ENCODE data around the gene CHRM5. TPM values are rescaled to one million over a fixed set of nuclear protein-coding genes. Genes with fewer than 3 reads are reported as not detected.

The CHRM5 gene
- total RNA-seq, 1 experiment from 2014 or later: not detected

GRCh38 chr15:34038023-34038870 is 70.0 kb downstream of the CHRM5 start:
- H3K79me2 ChIP-seq (ENCODE audit: low read length): no peaks in the 10 kb centered on the region
- H3K4me1 ChIP-seq (ENCODE audit: low read length): peaks cover 18% of the 10 kb centered on the region
- H3K4me3 ChIP-seq (ENCODE audit: low read length): peak overlapping the region; percentile 89
- peak overlapping the region; percentile 82 for H3K9ac ChIP-seq (ENCODE audit: low read length)
- no peaks in the 10 kb centered on the region for H3K9me3 ChIP-seq (ENCODE audit: low read length)
- H3K9me2 ChIP-seq (replicated peaks; ENCODE audit: insufficient read depth, low read length): no peaks in the 10 kb centered on the region
- H2AFZ ChIP-seq (ENCODE audit: low read length): peak overlapping the region; percentile 99
- H3K36me3 ChIP-seq (ENCODE audit: insufficient read depth, low read length): no peaks in the 10 kb centered on the region
- no peaks in the 10 kb centered on the region for H3K27me3 ChIP-seq (ENCODE audit: low read length)
- no peak overlapping the region for H3K27ac ChIP-seq (ENCODE audit: low read length)
- H4K20me1 ChIP-seq (ENCODE audit: insufficient read depth, low read depth, low read length): no peaks in the 10 kb centered on the region
- H3K4me2 ChIP-seq (ENCODE audit: low read depth, low read length, poor library complexity, severe bottlenecking): peak overlapping the region; percentile 99
- peak; percentile 91 for DNase-seq

DNA sequence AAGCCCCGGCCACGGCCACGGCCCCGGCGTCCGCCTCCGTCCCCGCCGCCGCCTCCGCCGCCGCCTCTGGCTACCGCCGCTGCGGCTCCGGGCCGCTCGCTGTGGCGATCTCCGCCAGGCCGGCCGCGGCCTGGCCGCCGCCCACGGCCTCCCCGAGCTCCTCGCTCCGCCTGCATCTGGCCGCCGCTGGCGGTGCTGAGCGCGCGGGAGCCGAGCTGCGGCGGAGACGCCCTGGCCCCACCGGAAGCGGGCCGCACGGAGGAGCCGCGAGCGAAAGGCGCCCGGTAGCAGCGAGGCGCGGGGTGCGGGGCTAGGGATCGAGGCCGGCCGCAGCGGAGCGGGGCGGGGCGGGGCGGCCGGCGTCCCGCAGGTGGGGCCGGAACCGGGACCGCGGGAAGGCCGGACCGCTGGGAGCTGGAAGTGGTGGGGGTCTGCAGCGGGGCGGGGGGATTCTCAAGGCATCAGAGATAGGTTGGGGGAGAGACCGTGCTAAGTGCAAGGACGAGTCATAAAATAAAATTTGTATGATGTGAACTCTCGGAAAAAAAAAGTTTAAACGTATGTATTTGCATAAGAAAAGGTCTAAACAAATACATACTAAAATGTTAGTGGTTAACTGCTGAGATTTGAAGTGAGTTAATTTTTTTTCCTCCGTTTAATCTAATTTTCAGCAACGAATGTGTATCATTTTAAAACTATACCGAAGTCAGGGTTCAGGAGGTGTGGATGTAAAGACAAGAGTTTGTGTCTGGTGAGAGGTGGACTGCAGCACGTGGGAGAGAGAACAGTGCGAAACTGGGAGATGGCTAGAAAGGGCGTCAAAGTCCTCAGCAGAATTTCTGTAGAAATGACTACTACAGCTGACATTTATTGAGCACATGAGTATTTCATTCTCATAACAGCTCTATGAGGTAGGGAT is 70.8 kb downstream of the CHRM5 start, which contains the start of gene AVEN:
AVEN (minus strand) TSS at position 334 of the 919 bp plus-strand sequence; CDS start at position 176, 158 bp downstream.
- Histone ChIP-seq H3K27me3 (ENCODE audit: low read length) (no peaks in the 10 kb centered on the region), H3K4me1 (ENCODE audit: low read length) (peaks cover 18% of the 10 kb centered on the region), H2AFZ (ENCODE audit: low read length) (peak within 1 kb of the TSS; percentile 99), H4K20me1 (ENCODE audit: insufficient read depth, low read depth, low read length) (no peaks in the 10 kb centered on the region), H3K9ac (ENCODE audit: low read length) (peak within 1 kb of the TSS; percentile 82), H3K4me2 (ENCODE audit: low read depth, low read length, poor library complexity, severe bottlenecking) (peak within 1 kb of the TSS; percentile 99), H3K9me2 (replicated peaks; ENCODE audit: insufficient read depth, low read length) (no peaks in the 10 kb centered on the region), H3K79me2 (ENCODE audit: low read length) (no peaks in the 10 kb centered on the region), H3K4me3 (ENCODE audit: low read length) (peak within 1 kb of the TSS; percentile 89), H3K36me3 (ENCODE audit: insufficient read depth, low read length) (no peaks in the 10 kb centered on the region), H3K9me3 (ENCODE audit: low read length) (no peaks in the 10 kb centered on the region), H3K27ac (ENCODE audit: low read length) (no peak within 1 kb of the TSS)
- DNase-seq: peak; percentile 85

DNA sequence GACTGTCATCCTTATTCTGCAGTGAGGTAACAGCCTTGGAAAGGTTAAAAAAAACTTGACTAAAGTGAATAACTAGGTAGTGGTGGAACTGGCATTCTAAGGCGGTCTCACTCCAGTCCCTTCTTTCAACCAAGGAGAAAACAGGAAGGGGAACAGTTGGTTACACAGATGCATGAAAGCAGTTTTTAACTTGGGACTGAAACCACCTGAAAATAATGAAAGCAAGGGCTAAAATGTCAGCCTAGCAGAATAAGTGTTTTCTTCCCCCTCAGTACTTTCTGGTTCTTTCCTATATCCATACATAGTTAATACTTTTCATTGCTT is 71.5 kb downstream of the CHRM5 start:
- H3K4me3 ChIP-seq (ENCODE audit: low read length): peak overlapping the region; percentile 89; the same call in 1 of the 2 replicates
- peak overlapping the region; percentile 36 for H2AFZ ChIP-seq (ENCODE audit: low read length)
- no peaks in the 10 kb centered on the region for H3K79me2 ChIP-seq (ENCODE audit: low read length)
- no peak overlapping the region for H3K27ac ChIP-seq (ENCODE audit: low read length)
- no peaks in the 10 kb centered on the region for H3K9me3 ChIP-seq (ENCODE audit: low read length)
- H3K9me2 ChIP-seq (replicated peaks; ENCODE audit: insufficient read depth, low read length): no peaks in the 10 kb centered on the region
- no peaks in the 10 kb centered on the region for H3K27me3 ChIP-seq (ENCODE audit: low read length)
- no peaks in the 10 kb centered on the region for H3K36me3 ChIP-seq (ENCODE audit: insufficient read depth, low read length)
- DNase-seq: peak; percentile 44
- H3K4me1 ChIP-seq (ENCODE audit: low read length): peaks cover 18% of the 10 kb centered on the region
- H3K9ac ChIP-seq (ENCODE audit: low read length): peak overlapping the region; percentile 82
- peak overlapping the region; percentile 99 for H3K4me2 ChIP-seq (ENCODE audit: low read depth, low read length, poor library complexity, severe bottlenecking)
- no peaks in the 10 kb centered on the region for H4K20me1 ChIP-seq (ENCODE audit: insufficient read depth, low read depth, low read length)

DNA sequence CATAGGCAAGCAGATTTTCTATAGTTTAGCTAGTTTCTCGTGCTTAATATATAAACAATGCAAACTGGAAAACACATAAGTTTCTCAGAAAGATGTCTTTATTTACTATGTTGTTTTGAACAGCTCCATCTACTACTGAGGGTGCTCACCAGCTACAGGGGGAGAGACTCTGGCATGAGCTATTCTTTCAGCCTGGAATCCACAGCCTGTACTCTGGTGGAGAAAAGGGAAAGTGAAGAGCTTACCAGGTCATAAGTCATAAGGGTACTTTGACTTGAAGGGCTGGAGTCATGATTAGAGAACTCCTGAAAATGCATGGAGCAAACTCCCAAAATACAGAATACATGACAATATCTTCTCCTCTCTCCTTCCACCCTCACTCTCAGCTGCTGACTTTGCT is 75.1 kb downstream of the CHRM5 start:
- DNase-seq: no peak
- H3K4me2 ChIP-seq (ENCODE audit: low read depth, low read length, poor library complexity, severe bottlenecking): no peak overlapping the region
- no peaks in the 10 kb centered on the region for H4K20me1 ChIP-seq (ENCODE audit: insufficient read depth, low read depth, low read length)
- no peak overlapping the region for H2AFZ ChIP-seq (ENCODE audit: low read length)
- H3K4me3 ChIP-seq (ENCODE audit: low read length): no peak overlapping the region
- H3K27me3 ChIP-seq (ENCODE audit: low read length): no peaks in the 10 kb centered on the region
- no peaks in the 10 kb centered on the region for H3K36me3 ChIP-seq (ENCODE audit: insufficient read depth, low read length)
- no peak overlapping the region for H3K27ac ChIP-seq (ENCODE audit: low read length)
- H3K9me3 ChIP-seq (ENCODE audit: low read length): no peaks in the 10 kb centered on the region
- peaks cover 10% of the 10 kb centered on the region for H3K4me1 ChIP-seq (ENCODE audit: low read length)
- H3K79me2 ChIP-seq (ENCODE audit: low read length): no peaks in the 10 kb centered on the region
- no peaks in the 10 kb centered on the region for H3K9me2 ChIP-seq (replicated peaks; ENCODE audit: insufficient read depth, low read length)
- no peak overlapping the region for H3K9ac ChIP-seq (ENCODE audit: low read length)

- no peaks in the 10 kb centered on the region for H3K9me3 ChIP-seq (ENCODE audit: low read length)
- no peak overlapping the region for H2AFZ ChIP-seq (ENCODE audit: low read length)
- no peak for DNase-seq
- H3K27ac ChIP-seq (ENCODE audit: low read length): no peak overlapping the region
- H3K79me2 ChIP-seq (ENCODE audit: low read length): no peaks in the 10 kb centered on the region
- H3K27me3 ChIP-seq (ENCODE audit: low read length): no peaks in the 10 kb centered on the region
- no peaks in the 10 kb centered on the region for H3K9me2 ChIP-seq (replicated peaks; ENCODE audit: insufficient read depth, low read length)
- no peaks in the 10 kb centered on the region for H4K20me1 ChIP-seq (ENCODE audit: insufficient read depth, low read depth, low read length)
- H3K4me2 ChIP-seq (ENCODE audit: low read depth, low read length, poor library complexity, severe bottlenecking): no peak overlapping the region
- H3K4me3 ChIP-seq (ENCODE audit: low read length): no peak overlapping the region
- H3K4me1 ChIP-seq (ENCODE audit: low read length): peaks cover 10% of the 10 kb centered on the region
- H3K9ac ChIP-seq (ENCODE audit: low read length): no peak overlapping the region
- no peaks in the 10 kb centered on the region for H3K36me3 ChIP-seq (ENCODE audit: insufficient read depth, low read length)
These were observed 75.5 kb downstream of the CHRM5 start for GRCh38 chr15:34043813-34044212.

DNA sequence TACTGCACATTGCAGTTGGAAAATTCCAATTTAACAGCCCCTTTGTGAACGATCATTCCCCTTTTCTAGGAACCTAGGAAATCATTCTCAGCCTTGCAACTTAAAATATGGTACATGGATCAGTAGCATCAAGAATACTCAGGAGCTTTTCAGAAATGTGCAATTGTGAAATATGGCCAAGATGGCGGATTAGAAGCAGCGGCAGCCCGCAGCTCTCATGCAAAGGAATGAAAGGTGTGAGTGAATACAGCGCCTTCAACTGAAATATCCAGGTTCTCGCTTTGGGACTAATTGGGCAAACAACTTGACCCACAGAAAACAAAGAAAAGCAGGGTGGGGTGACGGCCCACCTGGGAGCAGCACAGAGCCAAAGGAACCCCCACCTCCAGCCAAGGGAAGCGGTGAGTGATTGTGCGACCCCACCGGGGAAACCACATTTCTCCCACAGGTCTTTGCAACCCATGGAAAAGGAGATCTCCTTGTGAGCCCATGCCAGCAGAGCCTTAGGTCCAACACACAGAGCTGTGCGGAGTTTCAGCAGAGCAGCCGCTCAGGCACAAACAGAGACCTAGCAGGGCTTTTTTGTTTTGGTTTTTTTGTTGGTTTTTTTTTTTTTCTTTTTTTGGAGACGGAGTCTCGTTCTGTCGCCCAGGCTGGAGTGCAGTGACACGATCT is 78.3 kb downstream of the CHRM5 start:
- Histone ChIP-seq H3K9ac (ENCODE audit: low read length) (no peak overlapping the region), H3K9me3 (ENCODE audit: low read length) (no peaks in the 10 kb centered on the region; the same call in 1 of the 2 replicates), H3K27ac (ENCODE audit: low read length) (no peak overlapping the region), H3K79me2 (ENCODE audit: low read length) (no peaks in the 10 kb centered on the region), H3K27me3 (ENCODE audit: low read length) (no peaks in the 10 kb centered on the region), H3K36me3 (ENCODE audit: insufficient read depth, low read length) (no peaks in the 10 kb centered on the region; the same call in 1 of the 2 replicates), H3K4me1 (ENCODE audit: low read length) (no peaks in the 10 kb centered on the region), H4K20me1 (ENCODE audit: insufficient read depth, low read depth, low read length) (no peaks in the 10 kb centered on the region), H2AFZ (ENCODE audit: low read length) (no peak overlapping the region), H3K4me3 (ENCODE audit: low read length) (no peak overlapping the region), H3K9me2 (replicated peaks; ENCODE audit: insufficient read depth, low read length) (no peaks in the 10 kb centered on the region), H3K4me2 (ENCODE audit: low read depth, low read length, poor library complexity, severe bottlenecking) (no peak overlapping the region)
- DNase-seq: no peak

DNA sequence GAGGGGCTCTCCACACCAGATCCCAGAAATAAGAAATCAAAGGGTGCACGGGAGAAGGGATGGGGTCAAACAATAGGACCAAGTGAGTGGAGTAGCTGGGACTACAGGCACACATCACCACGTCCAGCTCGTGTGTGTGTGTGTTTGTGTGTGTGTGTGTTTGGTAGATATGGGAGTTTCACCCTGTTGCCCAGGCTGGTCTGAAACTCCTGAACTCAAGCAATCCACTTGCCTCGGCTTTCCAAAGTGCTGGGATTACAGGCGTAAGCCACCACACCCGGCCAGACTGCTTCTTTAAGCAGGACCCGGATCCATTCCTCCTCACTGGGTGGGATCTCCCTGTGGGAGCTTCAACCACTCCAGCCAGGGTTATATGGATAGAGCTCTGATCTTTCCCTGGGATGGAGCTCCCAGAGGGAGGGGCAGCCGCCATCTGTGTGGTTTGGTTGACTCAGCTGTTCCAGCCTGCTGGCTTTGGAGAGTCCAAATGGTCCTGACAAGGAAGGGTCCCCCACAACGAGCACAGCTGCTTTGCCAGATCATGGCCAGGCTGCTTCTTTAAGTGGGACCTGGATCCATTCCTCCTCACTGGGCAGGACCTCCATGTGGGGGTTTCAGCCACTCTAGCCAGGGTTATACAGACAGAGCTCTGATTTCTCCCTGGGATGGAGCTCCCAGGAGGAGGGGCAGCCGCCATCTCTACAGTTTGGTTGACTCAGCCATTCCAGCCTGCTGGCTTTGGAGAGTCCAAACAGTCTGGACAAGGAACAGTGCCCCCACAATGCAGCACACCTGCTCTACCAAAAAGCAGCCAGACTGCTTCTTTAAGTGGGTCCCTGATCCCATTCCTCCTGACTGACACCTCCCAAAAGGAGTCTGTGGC is 79.8 kb downstream of the CHRM5 start:
- Histone ChIP-seq H3K9ac (ENCODE audit: low read length) (no peak overlapping the region), H4K20me1 (ENCODE audit: insufficient read depth, low read depth, low read length) (no peaks in the 10 kb centered on the region), H3K9me2 (replicated peaks; ENCODE audit: insufficient read depth, low read length) (no peaks in the 10 kb centered on the region), H3K4me3 (ENCODE audit: low read length) (no peak overlapping the region), H3K27me3 (ENCODE audit: low read length) (no peaks in the 10 kb centered on the region), H2AFZ (ENCODE audit: low read length) (no peak overlapping the region), H3K4me2 (ENCODE audit: low read depth, low read length, poor library complexity, severe bottlenecking) (no peak overlapping the region), H3K4me1 (ENCODE audit: low read length) (no peaks in the 10 kb centered on the region), H3K36me3 (ENCODE audit: insufficient read depth, low read length) (no peaks in the 10 kb centered on the region; the same call in 1 of the 2 replicates), H3K79me2 (ENCODE audit: low read length) (no peaks in the 10 kb centered on the region), H3K27ac (ENCODE audit: low read length) (no peak overlapping the region), H3K9me3 (ENCODE audit: low read length) (no peaks in the 10 kb centered on the region; the same call in 1 of the 2 replicates)
- DNase-seq: no peak
